ENCODE data around the gene NUDT14.

NUDT14 gene

GRCh38 chr14:105147671-105148603 is 33.2 kb downstream of the NUDT14 start:
- no peaks in the 10 kb centered on the region for H3K36me3 ChIP-seq
- TF ChIP-seq CTCF (IDR thresholded peaks at IDR 0.05; ENCODE audit: low read depth, low read length): no peak

GRCh38 chr14:105146976-105147635 is 34.0 kb downstream of the NUDT14 start:
- no peak for TF ChIP-seq CTCF (IDR thresholded peaks at IDR 0.05; ENCODE audit: low read depth, low read length)
- no peaks in the 10 kb centered on the region for H3K36me3 ChIP-seq
- no peak overlapping the region for H3K4me3 ChIP-seq (ENCODE audit: low read depth, low read length)
- H3K4me1 ChIP-seq: no peaks in the 10 kb centered on the region
- no peaks in the 10 kb centered on the region for H3K9me3 ChIP-seq
- no peaks in the 10 kb centered on the region for H3K27me3 ChIP-seq
- peak; percentile 8 for DNase-seq

More at GRCh38 chr14:105147671-105148603, 33.2 kb downstream of the NUDT14 start:
- Histone ChIP-seq H3K4me1 (no peaks in the 10 kb centered on the region), H3K27me3 (no peaks in the 10 kb centered on the region), H3K9me3 (no peaks in the 10 kb centered on the region), H3K4me3 (ENCODE audit: low read depth, low read length) (no peak overlapping the region)
- peak; percentile 7 for DNase-seq

GRCh38 chr14:105146181-105146975 is 34.7 kb downstream of the NUDT14 start:
- no peaks in the 10 kb centered on the region for H3K36me3 ChIP-seq
- no peak for TF ChIP-seq CTCF (IDR thresholded peaks at IDR 0.05; ENCODE audit: low read depth, low read length)

GRCh38 chr14:105145381-105146180 is 35.5 kb downstream of the NUDT14 start:
- peak; percentile 30 for DNase-seq
- H3K36me3 ChIP-seq: no peaks in the 10 kb centered on the region
- no peaks in the 10 kb centered on the region for H3K4me1 ChIP-seq
- TF ChIP-seq CTCF (IDR thresholded peaks at IDR 0.05; ENCODE audit: low read depth, low read length): no peak
- no peaks in the 10 kb centered on the region for H3K9me3 ChIP-seq
- H3K27me3 ChIP-seq: no peaks in the 10 kb centered on the region
- no peak overlapping the region for H3K4me3 ChIP-seq (ENCODE audit: low read depth, low read length)

More at GRCh38 chr14:105146181-105146975, 34.7 kb downstream of the NUDT14 start:
- no peaks in the 10 kb centered on the region for H3K27me3 ChIP-seq
- no peak overlapping the region for H3K4me3 ChIP-seq (ENCODE audit: low read depth, low read length)
- DNase-seq: peak; percentile 10
- no peaks in the 10 kb centered on the region for H3K4me1 ChIP-seq
- no peaks in the 10 kb centered on the region for H3K9me3 ChIP-seq

GRCh38 chr14:105144666-105145380 is 36.3 kb downstream of the NUDT14 start:
- H3K4me3 ChIP-seq (ENCODE audit: low read depth, low read length): no peak overlapping the region
- no peaks in the 10 kb centered on the region for H3K27me3 ChIP-seq
- no peak for TF ChIP-seq CTCF (IDR thresholded peaks at IDR 0.05; ENCODE audit: low read depth, low read length)
- no peaks in the 10 kb centered on the region for H3K9me3 ChIP-seq
- DNase-seq: peak; percentile 15
- H3K4me1 ChIP-seq: no peaks in the 10 kb centered on the region
- no peaks in the 10 kb centered on the region for H3K36me3 ChIP-seq
